Tibial nerve (tissue), 4 donors: ENCODE results near the gene KCNK18.

Experiments used
- EP300 ChIP-seq, 2 donors: sonication (generic); formaldehyde crosslinking; IDR thresholded peaks; one replicate each; pipeline ENCODE4 v1.6.1; 2017; ENCODE audit warnings: antibody characterized with exemption in 2 of 2, mild to moderate bottlenecking in 1 of 2
- POLR2A ChIP-seq, 2 donors: fragments of 450-650 bp; IDR thresholded peaks; one replicate each; pipeline ENCODE4 v1.6.1; 2017; ENCODE audit warnings: antibody characterized with exemption in 2 of 2, mild to moderate bottlenecking in 2 of 2, moderate library complexity in 2 of 2
- TF ChIP-seq, protein P1 (sequence below), 5 experiments: fragments of 200-600 bp in 3 of 5; fragments of 450-650 bp in 2 of 5; sonication (generic) in 3 of 5; IDR thresholded peaks; one replicate each; pipeline ENCODE4 v1.5.1; 2016 to 2019; ENCODE audit warnings: antibody characterized with exemption in 5 of 5, mild to moderate bottlenecking in 3 of 5, moderate library complexity in 2 of 5

DNA sequence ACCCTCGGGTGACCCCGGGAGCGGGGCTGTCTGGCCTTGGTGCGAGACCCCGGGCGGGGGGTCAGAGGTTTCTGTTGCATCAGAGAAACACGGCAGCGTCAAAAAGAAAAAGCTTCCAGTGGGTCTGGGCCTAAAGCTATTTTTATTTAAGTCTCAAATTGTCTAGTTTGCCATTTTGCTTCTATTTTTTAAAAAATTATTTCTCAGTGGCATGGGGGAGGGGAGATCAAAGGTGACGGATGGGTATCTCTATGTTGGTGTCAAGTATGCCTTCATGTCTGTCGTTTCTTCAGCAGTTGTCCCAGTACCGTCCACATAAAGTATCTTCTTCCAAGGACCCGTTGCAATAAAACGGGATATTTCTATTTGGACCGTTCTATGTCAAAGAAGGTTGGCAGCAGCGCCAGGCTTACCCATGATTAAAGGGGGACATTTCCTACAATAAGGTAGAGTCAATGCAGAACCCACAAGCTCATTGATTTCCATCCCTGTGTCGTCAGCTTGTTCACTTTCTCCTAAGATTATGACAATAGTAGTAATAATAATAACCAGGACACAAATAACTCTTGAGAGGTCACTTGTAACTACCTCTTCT, 33.2 kb upstream of the KCNK18 start:
- TF ChIP-seq POLR2A (IDR thresholded peaks at IDR 0.05) (no peak), EP300 (IDR thresholded peaks at IDR 0.05) (no peak)
- TF ChIP-seq, protein P1, sequence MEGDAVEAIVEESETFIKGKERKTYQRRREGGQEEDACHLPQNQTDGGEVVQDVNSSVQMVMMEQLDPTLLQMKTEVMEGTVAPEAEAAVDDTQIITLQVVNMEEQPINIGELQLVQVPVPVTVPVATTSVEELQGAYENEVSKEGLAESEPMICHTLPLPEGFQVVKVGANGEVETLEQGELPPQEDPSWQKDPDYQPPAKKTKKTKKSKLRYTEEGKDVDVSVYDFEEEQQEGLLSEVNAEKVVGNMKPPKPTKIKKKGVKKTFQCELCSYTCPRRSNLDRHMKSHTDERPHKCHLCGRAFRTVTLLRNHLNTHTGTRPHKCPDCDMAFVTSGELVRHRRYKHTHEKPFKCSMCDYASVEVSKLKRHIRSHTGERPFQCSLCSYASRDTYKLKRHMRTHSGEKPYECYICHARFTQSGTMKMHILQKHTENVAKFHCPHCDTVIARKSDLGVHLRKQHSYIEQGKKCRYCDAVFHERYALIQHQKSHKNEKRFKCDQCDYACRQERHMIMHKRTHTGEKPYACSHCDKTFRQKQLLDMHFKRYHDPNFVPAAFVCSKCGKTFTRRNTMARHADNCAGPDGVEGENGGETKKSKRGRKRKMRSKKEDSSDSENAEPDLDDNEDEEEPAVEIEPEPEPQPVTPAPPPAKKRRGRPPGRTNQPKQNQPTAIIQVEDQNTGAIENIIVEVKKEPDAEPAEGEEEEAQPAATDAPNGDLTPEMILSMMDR (IDR thresholded peaks at IDR 0.05), result no peak
